ENCODE data around the gene SYNGR1.
"Not testable (repeated sequence)": the region's sequence is repeated elsewhere in the genome, so short reads cannot be mapped to it uniquely, and the experiment has no call there.

The SYNGR1 gene

DNA sequence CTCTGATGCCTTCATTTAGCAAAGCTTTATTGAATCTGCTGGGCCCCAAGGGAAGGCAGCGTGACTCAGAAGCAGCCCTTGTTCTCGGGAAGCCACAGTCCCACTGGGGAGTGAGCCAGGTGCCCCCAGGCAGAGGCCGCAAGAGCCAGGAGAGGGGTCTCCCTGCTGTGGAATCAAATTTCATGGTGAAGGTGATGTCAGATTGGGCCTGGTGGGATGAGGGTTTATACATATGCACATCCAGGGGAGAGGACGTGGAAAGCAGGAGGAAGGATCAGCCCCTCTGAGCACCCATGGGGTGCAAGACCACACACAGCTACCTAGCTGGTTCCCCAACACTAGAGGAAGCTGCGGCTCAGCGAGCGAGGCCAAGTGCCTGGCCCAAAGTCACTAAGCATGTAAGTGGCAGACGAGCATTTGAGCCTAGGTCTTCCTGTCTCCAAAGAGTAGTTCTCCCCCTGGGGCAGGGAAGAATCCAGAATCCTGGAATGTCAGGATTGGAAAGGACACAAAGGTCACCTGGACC is 2.0 kb downstream of the SYNGR1 start:
- DNase-seq (ENCODE audit: low read depth), result peak; percentile 44

GRCh38 chr22:39352306-39352891 is 2.6 kb downstream of the SYNGR1 start:
- no peak for DNase-seq (ENCODE audit: low read depth)

- DNase-seq (ENCODE audit: low read depth), result peak; percentile 34
Observed at GRCh38 chr22:39353346-39353745, 3.6 kb downstream of the SYNGR1 start.

DNA sequence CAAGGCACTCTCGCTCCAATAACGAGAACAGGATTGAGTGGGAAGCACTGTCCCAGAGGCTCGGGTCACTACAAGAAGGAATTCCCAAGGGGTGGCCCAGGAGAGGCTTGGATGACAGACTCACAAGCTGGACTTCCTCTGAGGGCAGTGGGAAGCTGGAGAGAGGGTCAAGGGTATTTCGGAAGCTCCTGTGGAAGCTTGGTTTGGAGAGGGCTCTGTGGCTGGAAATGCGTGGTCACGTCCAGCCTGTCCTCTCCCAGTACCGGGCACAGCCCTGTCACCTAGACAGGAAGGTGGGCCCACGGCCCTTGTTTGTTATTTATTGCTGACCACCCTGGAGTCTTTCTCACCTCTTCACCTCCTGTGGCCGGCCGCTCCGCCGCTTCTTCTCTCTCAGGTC is 5.3 kb downstream of the SYNGR1 start:
- no peak for DNase-seq (ENCODE audit: low read depth)

GRCh38 chr22:39355805-39356204 is 6.0 kb downstream of the SYNGR1 start:
- not testable (repeated sequence) for DNase-seq (ENCODE audit: low read depth)

DNA sequence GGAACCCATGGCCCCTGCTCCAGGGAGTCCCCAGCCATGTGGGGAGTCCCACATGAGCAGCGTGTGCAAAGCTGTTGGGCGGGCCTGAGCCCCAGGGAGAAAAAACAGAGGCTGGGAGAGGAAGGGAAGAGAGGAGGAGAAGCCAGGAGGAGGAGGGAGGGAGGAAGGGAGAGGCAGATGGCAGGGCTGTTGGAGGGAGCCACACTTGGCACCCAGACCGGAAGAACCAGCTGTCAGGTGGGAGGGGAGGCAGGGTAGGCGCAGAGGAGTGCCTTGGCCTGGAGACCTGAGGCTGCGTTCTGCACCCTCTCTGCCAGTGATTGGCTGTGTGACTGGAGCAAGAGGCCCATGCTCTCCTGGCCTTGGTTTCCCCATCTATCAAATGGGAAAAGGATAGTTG is 6.7 kb downstream of the SYNGR1 start:
- no peak for DNase-seq (ENCODE audit: low read depth)

- DNase-seq (ENCODE audit: low read depth), result not testable (repeated sequence)
Observed at GRCh38 chr22:39357110-39358108, 7.6 kb downstream of the SYNGR1 start.

DNA sequence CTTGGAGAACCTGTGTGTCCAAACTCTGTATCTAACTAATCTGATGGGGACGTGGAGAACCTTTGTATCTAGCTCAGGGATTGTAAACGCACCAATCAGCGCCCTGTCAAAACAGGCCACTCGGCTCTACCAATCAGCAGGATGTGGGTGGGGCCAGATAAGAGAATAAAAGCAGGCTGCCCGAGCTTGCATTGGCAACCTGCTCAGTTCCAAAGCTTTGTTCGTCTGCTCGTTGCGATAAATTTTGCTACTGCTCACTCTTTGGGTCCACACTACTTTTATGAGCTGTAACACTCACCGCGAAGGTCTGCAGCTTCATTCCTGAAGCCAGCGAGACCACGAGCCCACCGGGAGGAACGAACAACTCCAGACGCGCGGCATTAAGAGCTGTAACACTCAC is 8.4 kb downstream of the SYNGR1 start:
- DNase-seq (ENCODE audit: low read depth), result not testable (repeated sequence)

GRCh38 chr22:39359659-39360195 is 9.9 kb downstream of the SYNGR1 start:
- DNase-seq (ENCODE audit: low read depth), result no peak

- DNase-seq (ENCODE audit: low read depth), result no peak
Observed at GRCh38 chr22:39360242-39360641, 10.5 kb downstream of the SYNGR1 start.

DNA sequence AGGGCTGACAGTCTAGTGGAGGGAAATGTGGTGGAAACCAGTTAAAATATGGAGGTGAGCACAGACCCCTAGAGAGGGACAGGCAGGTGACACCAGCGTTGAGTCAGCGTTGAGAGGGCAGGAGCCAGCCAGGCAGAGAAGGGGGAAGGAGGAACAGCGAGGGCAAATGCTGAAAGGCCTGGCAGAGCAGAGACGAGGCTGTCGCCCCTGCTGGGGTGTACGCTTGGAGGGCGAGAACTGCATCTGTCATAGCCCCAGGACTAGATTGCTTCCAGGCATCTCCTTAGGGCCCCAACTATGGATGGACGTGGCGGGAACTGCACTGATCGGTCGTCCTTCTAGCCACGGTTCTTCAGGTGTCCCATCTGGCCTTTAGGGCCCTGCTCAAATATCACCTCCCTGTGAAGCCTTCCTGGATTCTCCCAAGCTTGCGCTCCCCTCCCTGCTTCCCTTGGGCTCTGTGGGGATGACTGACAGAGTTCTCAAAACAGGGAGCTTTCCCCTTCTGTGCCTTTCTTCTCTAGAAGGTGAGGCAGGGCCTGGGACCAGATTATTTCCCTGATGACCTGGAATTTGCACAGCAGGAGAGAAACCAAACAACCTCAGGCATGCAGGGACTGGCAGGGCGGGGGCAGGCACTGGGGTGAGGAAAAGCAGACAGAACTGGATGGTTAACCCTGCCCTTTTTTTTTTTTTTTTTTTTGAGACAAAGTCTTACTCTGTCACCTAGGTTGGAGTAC is 11.1 kb downstream of the SYNGR1 start:
- no peak for DNase-seq (ENCODE audit: low read depth)

DNA sequence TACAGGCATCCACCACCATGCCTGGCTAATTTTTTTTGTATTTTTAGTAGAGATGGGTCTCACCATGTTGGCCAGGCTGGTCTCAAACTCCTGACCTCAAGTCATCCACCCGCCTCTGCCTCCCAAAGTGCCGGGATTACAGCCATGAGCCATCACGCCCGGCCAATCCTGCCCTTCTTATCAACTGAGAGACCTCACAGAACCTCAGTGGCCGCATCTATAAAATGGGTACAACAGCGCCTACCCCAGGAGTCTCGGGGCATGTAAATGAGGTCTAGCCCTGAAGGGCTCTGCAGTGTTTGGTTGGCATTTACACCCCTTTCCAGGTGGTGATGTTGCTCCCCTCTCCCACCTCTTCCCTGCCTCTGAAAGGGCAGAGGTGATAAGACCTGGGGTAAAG is 11.7 kb downstream of the SYNGR1 start:
- no peak for DNase-seq (ENCODE audit: low read depth)

DNA sequence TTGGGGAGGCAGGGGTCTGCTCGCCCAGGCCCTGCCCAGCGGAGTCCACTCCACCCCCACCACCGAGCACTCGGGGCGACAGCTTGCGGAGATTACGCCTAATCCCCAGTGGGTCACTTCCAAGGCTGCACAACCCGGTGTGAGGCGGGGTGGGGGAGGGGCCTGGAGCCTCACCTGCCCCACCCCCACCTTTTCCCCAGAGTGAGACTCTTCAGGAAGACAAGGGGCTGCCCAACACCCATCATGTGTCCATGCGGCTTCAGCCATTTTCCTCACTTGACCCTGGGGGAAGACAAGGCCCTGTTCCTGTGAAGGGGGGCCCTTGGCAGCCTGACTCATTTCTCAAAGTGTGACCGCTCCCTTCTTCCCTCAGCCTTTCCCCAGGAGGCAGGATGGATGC is 12.5 kb downstream of the SYNGR1 start:
- DNase-seq (ENCODE audit: low read depth), result no peak

GRCh38 chr22:39362932-39363331 is 13.1 kb downstream of the SYNGR1 start:
- no peak for DNase-seq (ENCODE audit: low read depth)

DNA sequence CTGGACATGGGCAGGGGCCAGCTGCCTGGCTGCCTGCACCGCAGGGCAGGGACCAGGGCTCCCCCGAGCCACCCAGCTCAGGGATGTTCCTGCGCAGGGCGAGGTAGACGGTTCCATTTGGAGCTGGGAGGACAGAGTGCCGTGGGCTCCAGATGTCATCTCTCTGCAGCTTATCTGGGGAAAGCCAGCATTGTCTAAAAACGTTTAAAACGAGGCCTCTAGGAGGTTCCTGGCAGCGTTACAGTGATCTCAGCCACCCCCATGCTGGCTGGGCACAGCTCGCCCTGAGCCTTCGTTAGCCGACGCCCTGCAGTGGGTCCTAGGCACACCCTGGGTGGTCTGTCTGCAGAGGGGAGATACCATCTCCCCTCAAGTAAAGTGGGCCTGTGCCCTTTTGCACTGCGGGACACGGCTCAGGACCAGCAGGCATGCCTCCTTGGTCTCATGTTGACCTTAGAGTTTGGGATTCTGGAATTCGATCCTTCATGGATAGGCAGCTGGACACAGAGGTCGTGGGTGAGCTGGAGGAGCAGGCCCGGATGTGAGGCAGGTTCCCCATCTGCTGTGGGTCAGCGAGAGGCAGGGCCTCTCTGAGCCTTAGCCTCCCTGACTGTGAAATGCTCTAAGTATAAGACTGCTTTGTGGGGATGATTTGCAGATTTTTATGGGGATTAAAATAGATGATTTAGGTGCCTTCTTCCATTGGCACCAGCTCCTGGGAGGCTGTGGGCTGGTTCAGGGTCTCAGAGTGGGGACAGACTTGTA is 14.1 kb downstream of the SYNGR1 start:
- DNase-seq (ENCODE audit: low read depth), result no peak

DNA sequence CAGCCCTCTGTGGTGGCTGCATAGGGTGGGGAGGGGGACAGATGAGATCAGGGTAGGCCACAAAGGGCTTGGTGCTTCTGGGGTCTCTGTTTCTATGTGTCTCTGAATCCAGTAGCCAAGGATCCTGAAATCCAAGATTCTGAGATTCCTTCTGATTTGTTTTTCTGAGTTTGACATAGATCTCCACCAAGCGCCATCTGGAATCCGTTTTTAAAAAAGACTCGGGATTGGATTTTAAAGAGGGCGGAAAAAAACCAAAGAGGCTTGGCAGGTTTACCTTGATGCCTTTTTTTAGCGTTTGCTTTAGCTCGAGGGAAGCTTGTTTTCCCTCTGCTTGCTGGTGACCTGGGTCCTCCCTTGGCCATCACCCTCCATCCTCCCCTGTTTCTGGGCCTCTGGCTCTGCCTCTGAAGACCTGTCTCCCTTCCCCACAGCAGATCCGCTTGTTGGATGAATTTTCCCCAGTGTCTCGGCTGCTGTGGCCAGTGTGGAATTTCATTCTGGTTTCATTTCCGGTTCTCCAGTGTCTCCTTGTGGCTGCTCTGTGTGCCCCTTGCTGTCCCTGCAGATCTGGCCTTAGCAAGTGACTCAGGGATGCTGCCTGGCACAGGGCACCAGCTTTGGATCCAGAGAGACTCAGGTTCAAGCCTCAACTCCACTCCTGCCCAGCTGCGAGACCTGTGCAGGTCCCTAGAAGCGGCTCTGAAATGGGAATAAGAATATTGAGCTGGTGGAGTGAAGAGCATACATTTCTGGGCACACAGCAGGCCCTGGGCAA is 15.1 kb downstream of the SYNGR1 start:
- no peak for DNase-seq (ENCODE audit: low read depth)

- no peak for DNase-seq (ENCODE audit: low read depth)
Observed at GRCh38 chr22:39365492-39365780, 15.6 kb downstream of the SYNGR1 start.

GRCh38 chr22:39367035-39367434 is 17.2 kb downstream of the SYNGR1 start:
- DNase-seq (ENCODE audit: low read depth), result no peak

DNA sequence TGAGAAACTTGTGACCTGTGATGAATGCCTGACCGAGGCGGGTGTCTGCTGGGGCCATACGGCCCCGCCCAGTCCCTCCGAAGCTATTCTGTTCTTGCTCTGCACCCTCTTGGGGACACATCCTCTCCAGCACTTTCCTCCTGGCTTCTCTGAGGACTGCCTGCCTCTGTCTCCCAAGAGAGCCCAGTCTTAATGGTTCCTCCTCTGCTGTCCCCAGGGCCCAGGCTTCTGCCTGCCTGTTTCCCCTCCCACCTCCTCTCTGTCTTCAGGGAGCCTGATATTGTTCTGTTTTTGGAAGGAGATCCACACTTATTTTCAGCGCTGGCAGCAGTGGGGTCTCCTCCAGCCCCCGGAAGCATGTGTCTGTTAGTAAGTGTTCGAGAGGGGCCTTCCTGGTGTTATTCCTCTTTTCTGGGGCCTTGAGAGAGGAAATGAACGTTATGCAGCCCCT is 18.7 kb downstream of the SYNGR1 start:
- no peak for DNase-seq (ENCODE audit: low read depth)

DNA sequence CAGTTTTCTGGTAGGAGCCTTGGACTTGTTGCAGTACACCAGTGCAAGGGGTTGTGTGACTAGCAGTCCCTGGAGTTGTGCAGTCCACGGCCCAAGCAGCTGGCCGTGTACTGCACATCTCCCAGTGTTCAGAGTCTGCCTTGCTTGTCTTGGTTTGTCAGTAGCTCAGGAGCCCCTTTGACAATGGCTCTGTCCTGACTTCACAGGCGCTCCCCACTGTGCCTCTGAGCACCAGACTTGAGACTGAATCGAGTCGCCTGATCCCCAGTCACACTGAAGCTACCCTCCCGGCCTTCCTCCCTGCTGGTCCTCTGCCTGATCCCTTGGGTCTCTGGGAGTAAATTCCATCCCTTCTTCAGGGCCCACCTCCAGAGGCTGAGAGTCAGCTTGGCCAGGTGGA is 19.4 kb downstream of the SYNGR1 start:
- DNase-seq (ENCODE audit: low read depth), result no peak

DNA sequence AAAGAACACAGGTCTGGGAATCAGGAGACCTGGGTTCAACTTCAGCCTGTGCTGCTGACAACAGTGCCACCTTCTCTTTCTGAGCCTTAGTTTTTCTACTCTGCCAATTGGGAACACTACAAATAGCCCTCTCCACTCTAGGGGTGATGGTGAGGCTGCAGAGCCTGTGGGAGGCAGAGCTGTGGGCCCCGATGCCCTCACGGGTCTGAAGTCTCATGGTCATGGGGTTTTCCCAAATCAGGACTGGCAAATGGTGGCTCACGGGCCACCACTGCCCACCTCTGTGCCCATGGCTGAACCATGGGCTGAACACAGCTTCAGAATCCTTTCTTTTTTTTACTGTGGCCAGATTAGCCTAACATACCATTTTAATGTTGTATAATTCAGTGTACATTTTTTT is 19.8 kb downstream of the SYNGR1 start:
- DNase-seq (ENCODE audit: low read depth), result no peak
